Measurements from ENCODE around the gene RHBDL1. TPM values are rescaled to one million over a fixed set of nuclear protein-coding genes. Genes with fewer than 3 reads are reported as not detected.

RHBDL1 gene
- total and polyA plus RNA-seq, 4 donors: 0.35 to 0.84 (median 0.70) TPM

GRCh38 chr16:634051-634670 is 41.3 kb upstream of the RHBDL1 start:
- WGBS: 96% methylated on average over 22 of the region's 22 CpGs

More at GRCh38 chr16:634051-634670, 41.3 kb upstream of the RHBDL1 start:
- H3K27ac ChIP-seq (ENCODE audit: low read depth in 1 of 2, low read length in 2 of 2): no peak overlapping the region
- peaks cover 27 to 49% (median 37%) of the 10 kb centered on the region in 4 donors for H3K4me1 ChIP-seq (ENCODE audit: control insufficient read depth in 4 of 4, insufficient read depth in 4 of 4, low read length in 3 of 4)
- peaks cover 0 to 7% (median 0%) of the 10 kb centered on the region in 4 donors for H3K36me3 ChIP-seq (ENCODE audit: control insufficient read depth in 4 of 4, insufficient read depth in 3 of 4, low read depth in 1 of 4, low read length in 3 of 4)
- no peak for DNase-seq (ENCODE audit: low spot score)
- H3K9me3 ChIP-seq (ENCODE audit: control insufficient read depth in 4 of 4, low read length in 3 of 4): no peaks in the 10 kb centered on the region
- no peak overlapping the region for H3K9ac ChIP-seq (ENCODE audit: low read depth in 1 of 2, low read length in 2 of 2)
- H3K4me3 ChIP-seq (ENCODE audit: low read depth in 1 of 3, low read length in 3 of 3): no peak overlapping the region
- no peak for TF ChIP-seq NR2F2 (IDR thresholded peaks at IDR 0.05)
- TF ChIP-seq FOXA1 (IDR thresholded peaks at IDR 0.05): no peak
- TF ChIP-seq FOXA2 (IDR thresholded peaks at IDR 0.05): no peak
- no peak for TF ChIP-seq TAF1 (conservative IDR thresholded peaks at IDR 0.05)
- TF ChIP-seq HNF4G (IDR thresholded peaks at IDR 0.05): no peak
- no peak for TF ChIP-seq GABPA (IDR thresholded peaks at IDR 0.05 in 1 of 2, conservative IDR thresholded peaks at IDR 0.05 in 1 of 2)
- no peak for TF ChIP-seq JUND (IDR thresholded peaks at IDR 0.05)
- TF ChIP-seq YY1 (IDR thresholded peaks at IDR 0.05): no peak
- TF ChIP-seq HNF4A (conservative IDR thresholded peaks at IDR 0.05): no peak
- TF ChIP-seq EGR1 (IDR thresholded peaks at IDR 0.05; ENCODE audit: low read depth in 2 of 2): no peak
- no peak for TF ChIP-seq RAD21 (IDR thresholded peaks at IDR 0.05)
- TF ChIP-seq, protein P1, sequence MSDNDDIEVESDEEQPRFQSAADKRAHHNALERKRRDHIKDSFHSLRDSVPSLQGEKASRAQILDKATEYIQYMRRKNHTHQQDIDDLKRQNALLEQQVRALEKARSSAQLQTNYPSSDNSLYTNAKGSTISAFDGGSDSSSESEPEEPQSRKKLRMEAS (IDR thresholded peaks at IDR 0.05): no peak
- no peak for TF ChIP-seq CTCF (IDR thresholded peaks at IDR 0.05; ENCODE audit: low read depth, low read length, missing input control)
- TF ChIP-seq ZBTB33 (IDR thresholded peaks at IDR 0.05): no peak
- TF ChIP-seq RXRA (IDR thresholded peaks at IDR 0.05): no peak
- no peak for TF ChIP-seq SP1 (IDR thresholded peaks at IDR 0.05)
- TF ChIP-seq ATF3 (IDR thresholded peaks at IDR 0.05): no peak
- TF ChIP-seq, protein P2, sequence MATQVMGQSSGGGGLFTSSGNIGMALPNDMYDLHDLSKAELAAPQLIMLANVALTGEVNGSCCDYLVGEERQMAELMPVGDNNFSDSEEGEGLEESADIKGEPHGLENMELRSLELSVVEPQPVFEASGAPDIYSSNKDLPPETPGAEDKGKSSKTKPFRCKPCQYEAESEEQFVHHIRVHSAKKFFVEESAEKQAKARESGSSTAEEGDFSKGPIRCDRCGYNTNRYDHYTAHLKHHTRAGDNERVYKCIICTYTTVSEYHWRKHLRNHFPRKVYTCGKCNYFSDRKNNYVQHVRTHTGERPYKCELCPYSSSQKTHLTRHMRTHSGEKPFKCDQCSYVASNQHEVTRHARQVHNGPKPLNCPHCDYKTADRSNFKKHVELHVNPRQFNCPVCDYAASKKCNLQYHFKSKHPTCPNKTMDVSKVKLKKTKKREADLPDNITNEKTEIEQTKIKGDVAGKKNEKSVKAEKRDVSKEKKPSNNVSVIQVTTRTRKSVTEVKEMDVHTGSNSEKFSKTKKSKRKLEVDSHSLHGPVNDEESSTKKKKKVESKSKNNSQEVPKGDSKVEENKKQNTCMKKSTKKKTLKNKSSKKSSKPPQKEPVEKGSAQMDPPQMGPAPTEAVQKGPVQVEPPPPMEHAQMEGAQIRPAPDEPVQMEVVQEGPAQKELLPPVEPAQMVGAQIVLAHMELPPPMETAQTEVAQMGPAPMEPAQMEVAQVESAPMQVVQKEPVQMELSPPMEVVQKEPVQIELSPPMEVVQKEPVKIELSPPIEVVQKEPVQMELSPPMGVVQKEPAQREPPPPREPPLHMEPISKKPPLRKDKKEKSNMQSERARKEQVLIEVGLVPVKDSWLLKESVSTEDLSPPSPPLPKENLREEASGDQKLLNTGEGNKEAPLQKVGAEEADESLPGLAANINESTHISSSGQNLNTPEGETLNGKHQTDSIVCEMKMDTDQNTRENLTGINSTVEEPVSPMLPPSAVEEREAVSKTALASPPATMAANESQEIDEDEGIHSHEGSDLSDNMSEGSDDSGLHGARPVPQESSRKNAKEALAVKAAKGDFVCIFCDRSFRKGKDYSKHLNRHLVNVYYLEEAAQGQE (IDR thresholded peaks at IDR 0.05): no peak
- no peaks in the 10 kb centered on the region for H3K27me3 ChIP-seq (ENCODE audit: control insufficient read depth in 4 of 4, insufficient read depth in 4 of 4, low read length in 3 of 4)

Data from liver (tissue), 9 donors.